ENCODE measurements around the gene TOP3B.

TOP3B gene

DNA sequence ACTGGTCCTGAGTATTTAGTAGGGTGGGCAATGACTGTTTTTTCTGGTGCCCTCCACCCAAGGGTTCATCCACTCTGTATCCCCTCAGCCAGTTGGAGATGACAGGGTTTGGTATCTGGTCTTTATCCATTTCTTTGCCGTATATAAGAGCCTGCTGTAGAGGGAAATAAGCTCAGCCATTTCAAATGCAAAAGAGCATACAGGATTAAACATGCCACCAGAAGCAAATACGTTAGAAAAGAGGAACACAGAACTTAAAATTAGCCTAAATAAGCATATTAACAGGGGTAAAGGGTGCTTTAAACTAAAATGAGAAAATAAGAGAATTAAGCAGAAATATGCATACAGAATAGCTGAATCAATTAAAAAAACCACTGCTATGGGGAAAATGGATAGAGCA, 27.8 kb upstream of the TOP3B start:
- H3K4me2 ChIP-seq (ENCODE audit: low read depth, low read length, poor library complexity, severe bottlenecking), result no peak overlapping the region
- TF ChIP-seq, protein P1, sequence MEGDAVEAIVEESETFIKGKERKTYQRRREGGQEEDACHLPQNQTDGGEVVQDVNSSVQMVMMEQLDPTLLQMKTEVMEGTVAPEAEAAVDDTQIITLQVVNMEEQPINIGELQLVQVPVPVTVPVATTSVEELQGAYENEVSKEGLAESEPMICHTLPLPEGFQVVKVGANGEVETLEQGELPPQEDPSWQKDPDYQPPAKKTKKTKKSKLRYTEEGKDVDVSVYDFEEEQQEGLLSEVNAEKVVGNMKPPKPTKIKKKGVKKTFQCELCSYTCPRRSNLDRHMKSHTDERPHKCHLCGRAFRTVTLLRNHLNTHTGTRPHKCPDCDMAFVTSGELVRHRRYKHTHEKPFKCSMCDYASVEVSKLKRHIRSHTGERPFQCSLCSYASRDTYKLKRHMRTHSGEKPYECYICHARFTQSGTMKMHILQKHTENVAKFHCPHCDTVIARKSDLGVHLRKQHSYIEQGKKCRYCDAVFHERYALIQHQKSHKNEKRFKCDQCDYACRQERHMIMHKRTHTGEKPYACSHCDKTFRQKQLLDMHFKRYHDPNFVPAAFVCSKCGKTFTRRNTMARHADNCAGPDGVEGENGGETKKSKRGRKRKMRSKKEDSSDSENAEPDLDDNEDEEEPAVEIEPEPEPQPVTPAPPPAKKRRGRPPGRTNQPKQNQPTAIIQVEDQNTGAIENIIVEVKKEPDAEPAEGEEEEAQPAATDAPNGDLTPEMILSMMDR (IDR thresholded peaks at IDR 0.05; ENCODE audit: insufficient read depth, low read length, poor library complexity, severe bottlenecking), result no peak
- TF ChIP-seq EZH2phosphoT487 (conservative IDR thresholded peaks at IDR 0.05; ENCODE audit: low read length), result no peak
- H3K27ac ChIP-seq (ENCODE audit: low read depth, low read length), result no peak overlapping the region

DNA sequence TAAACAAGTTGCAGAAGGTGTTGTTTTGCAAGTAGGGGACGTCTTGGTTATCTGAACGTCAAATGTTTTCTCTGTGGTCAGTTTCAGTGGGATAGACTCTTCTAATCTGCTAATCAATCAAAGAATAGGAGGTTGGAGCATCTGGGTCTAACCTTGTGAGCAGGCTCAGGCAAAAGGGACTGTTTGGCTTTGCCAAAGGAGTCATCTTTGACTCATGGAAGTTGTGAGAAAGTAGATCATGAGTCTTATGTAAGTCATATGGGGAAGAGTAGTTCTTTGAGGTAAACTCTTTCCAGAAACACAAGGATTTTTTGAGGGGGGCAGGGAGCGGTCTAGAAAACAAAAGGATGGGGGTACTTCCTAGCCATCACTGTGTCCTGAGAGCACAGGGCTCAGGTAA, 27.1 kb upstream of the TOP3B start:
- TF ChIP-seq, protein P1 (IDR thresholded peaks at IDR 0.05; ENCODE audit: insufficient read depth, low read length, poor library complexity, severe bottlenecking), result no peak
- no peak for TF ChIP-seq EZH2phosphoT487 (conservative IDR thresholded peaks at IDR 0.05; ENCODE audit: low read length)
- Histone ChIP-seq H3K79me2 (ENCODE audit: insufficient read depth, low read length) (no peaks in the 10 kb centered on the region), H3K4me2 (ENCODE audit: low read depth, low read length, poor library complexity, severe bottlenecking) (no peak overlapping the region), H4K20me1 (ENCODE audit: low read depth, low read length) (no peaks in the 10 kb centered on the region), H3K27me3 (ENCODE audit: low read length) (no peaks in the 10 kb centered on the region), H3K9me3 (ENCODE audit: insufficient read depth, low read length) (no peaks in the 10 kb centered on the region), H3K9ac (ENCODE audit: low read length) (no peak overlapping the region), H3K36me3 (ENCODE audit: low read length) (peaks cover 5% of the 10 kb centered on the region; the same call in 1 of the 2 replicates), H3K27ac (ENCODE audit: low read depth, low read length) (no peak overlapping the region), H2AFZ (ENCODE audit: low read depth, low read length, severe bottlenecking) (no peak overlapping the region), H3K9me2 (replicated peaks; ENCODE audit: insufficient read depth, low read length) (no peaks in the 10 kb centered on the region), H3F3A (ENCODE audit: insufficient read depth) (no peaks in the 10 kb centered on the region), H3K4me3 (ENCODE audit: insufficient read depth, low read length, poor library complexity, severe bottlenecking) (no peak overlapping the region)

More for the DNA sequence above, 27.8 kb upstream of the TOP3B start:
- Histone ChIP-seq H3K36me3 (ENCODE audit: low read length) (peaks cover 6% of the 10 kb centered on the region; the same call in 1 of the 2 replicates), H3K9ac (ENCODE audit: low read length) (no peak overlapping the region), H3K9me3 (ENCODE audit: insufficient read depth, low read length) (no peaks in the 10 kb centered on the region), H3K9me2 (replicated peaks; ENCODE audit: insufficient read depth, low read length) (no peaks in the 10 kb centered on the region), H4K20me1 (ENCODE audit: low read depth, low read length) (no peaks in the 10 kb centered on the region), H3F3A (ENCODE audit: insufficient read depth) (no peaks in the 10 kb centered on the region), H3K79me2 (ENCODE audit: insufficient read depth, low read length) (no peaks in the 10 kb centered on the region), H3K27me3 (ENCODE audit: low read length) (no peaks in the 10 kb centered on the region), H2AFZ (ENCODE audit: low read depth, low read length, severe bottlenecking) (no peak overlapping the region), H3K4me3 (ENCODE audit: insufficient read depth, low read length, poor library complexity, severe bottlenecking) (no peak overlapping the region)

- no peaks in the 10 kb centered on the region for H3F3A ChIP-seq (ENCODE audit: insufficient read depth)
- no peaks in the 10 kb centered on the region for H3K9me2 ChIP-seq (replicated peaks; ENCODE audit: insufficient read depth, low read length)
- H3K36me3 ChIP-seq (ENCODE audit: low read length), result no peaks in the 10 kb centered on the region
- H3K79me2 ChIP-seq (ENCODE audit: insufficient read depth, low read length), result no peaks in the 10 kb centered on the region
- H3K4me2 ChIP-seq (ENCODE audit: low read depth, low read length, poor library complexity, severe bottlenecking), result no peak overlapping the region
- no peak overlapping the region for H3K4me3 ChIP-seq (ENCODE audit: insufficient read depth, low read length, poor library complexity, severe bottlenecking)
- no peak overlapping the region for H2AFZ ChIP-seq (ENCODE audit: low read depth, low read length, severe bottlenecking)
- TF ChIP-seq, protein P1 (IDR thresholded peaks at IDR 0.05; ENCODE audit: insufficient read depth, low read length, poor library complexity, severe bottlenecking), result no peak
- no peak for TF ChIP-seq EZH2phosphoT487 (conservative IDR thresholded peaks at IDR 0.05; ENCODE audit: low read length)
- H3K27ac ChIP-seq (ENCODE audit: low read depth, low read length), result no peak overlapping the region
- no peaks in the 10 kb centered on the region for H4K20me1 ChIP-seq (ENCODE audit: low read depth, low read length)
- no peaks in the 10 kb centered on the region for H3K27me3 ChIP-seq (ENCODE audit: low read length)
- no peak overlapping the region for H3K9ac ChIP-seq (ENCODE audit: low read length)
- no peaks in the 10 kb centered on the region for H3K9me3 ChIP-seq (ENCODE audit: insufficient read depth, low read length)
Measured at GRCh38 chr22:22006596-22006990, 24.0 kb upstream of the TOP3B start.

Data from SU-DHL-6 (cell line).